Measurements from ENCODE around the gene POU6F2. TPM values are rescaled to one million over a fixed set of nuclear protein-coding genes. Genes with fewer than 3 reads are reported as not detected.

The POU6F2 gene
- total RNA-seq, 4 donors from 2014 or later, result 0.31 to 0.66 TPM; not detected in 2

GRCh38 chr7:39301543-39301942 is 323.8 kb downstream of the POU6F2 start:
- H3K36me3 ChIP-seq, result no peaks in the 10 kb centered on the region
- no peaks in the 10 kb centered on the region for H3K27me3 ChIP-seq
- H3K4me3 ChIP-seq, result no peak overlapping the region
- no peaks in the 10 kb centered on the region for H3K9me3 ChIP-seq
- ATAC-seq, result no peak
- H3K27ac ChIP-seq, result no peak overlapping the region
- TF ChIP-seq EP300 (IDR thresholded peaks at IDR 0.05) (no peak), POLR2A (IDR thresholded peaks at IDR 0.05) (no peak), POLR2AphosphoS5 (IDR thresholded peaks at IDR 0.05) (no peak), CTCF (IDR thresholded peaks at IDR 0.05) (no peak)
- no peaks in the 10 kb centered on the region for H3K4me1 ChIP-seq

GRCh38 chr7:39304178-39304577 is 326.5 kb downstream of the POU6F2 start:
- TF ChIP-seq POLR2AphosphoS5 (IDR thresholded peaks at IDR 0.05) (no peak), CTCF (IDR thresholded peaks at IDR 0.05) (no peak), POLR2A (IDR thresholded peaks at IDR 0.05) (no peak), EP300 (IDR thresholded peaks at IDR 0.05) (no peak)
- no peaks in the 10 kb centered on the region for H3K9me3 ChIP-seq
- 69 to 87% methylated on average over 6 of the region's 6 CpGs for WGBS, 2 donors (ENCODE audit: low coverage in 1 of 2)
- no peak overlapping the region for H3K4me3 ChIP-seq
- H3K36me3 ChIP-seq, result no peaks in the 10 kb centered on the region
- H3K27ac ChIP-seq, result no peak overlapping the region
- H3K4me1 ChIP-seq, result no peaks in the 10 kb centered on the region
- H3K27me3 ChIP-seq, result peaks cover 7% of the 10 kb centered on the region
- ATAC-seq, result no peak

GRCh38 chr7:39304668-39305405 is 327.1 kb downstream of the POU6F2 start:
- peaks cover 7% of the 10 kb centered on the region for H3K27me3 ChIP-seq
- TF ChIP-seq POLR2AphosphoS5 (IDR thresholded peaks at IDR 0.05), result no peak
- TF ChIP-seq POLR2A (IDR thresholded peaks at IDR 0.05), result no peak
- no peak for TF ChIP-seq CTCF (IDR thresholded peaks at IDR 0.05)
- no peak for TF ChIP-seq EP300 (IDR thresholded peaks at IDR 0.05)
- no peak overlapping the region for H3K27ac ChIP-seq
- ATAC-seq, result no peak
- H3K9me3 ChIP-seq, result no peaks in the 10 kb centered on the region
- H3K36me3 ChIP-seq, result no peaks in the 10 kb centered on the region
- H3K4me1 ChIP-seq, result no peaks in the 10 kb centered on the region
- 86 to 88% methylated on average over 2 to 3 of the region's 3 CpGs for WGBS, 2 donors (ENCODE audit: low coverage in 1 of 2)
- no peak overlapping the region for H3K4me3 ChIP-seq

GRCh38 chr7:39306016-39306570 is 328.4 kb downstream of the POU6F2 start:
- H3K36me3 ChIP-seq, result no peaks in the 10 kb centered on the region
- ATAC-seq, result no peak
- no peak overlapping the region for H3K4me3 ChIP-seq
- H3K27me3 ChIP-seq, result peaks cover 11% of the 10 kb centered on the region
- TF ChIP-seq EP300 (IDR thresholded peaks at IDR 0.05) (no peak), POLR2AphosphoS5 (IDR thresholded peaks at IDR 0.05) (no peak), CTCF (IDR thresholded peaks at IDR 0.05) (no peak), POLR2A (IDR thresholded peaks at IDR 0.05) (no peak)
- H3K4me1 ChIP-seq, result no peaks in the 10 kb centered on the region
- no peak overlapping the region for H3K27ac ChIP-seq
- H3K9me3 ChIP-seq, result no peaks in the 10 kb centered on the region
- 47 to 63% methylated on average over 4 to 5 of the region's 5 CpGs for WGBS, 2 donors (ENCODE audit: low coverage in 1 of 2)

GRCh38 chr7:39310699-39311098 is 333.0 kb downstream of the POU6F2 start:
- H3K4me1 ChIP-seq, result no peaks in the 10 kb centered on the region
- H3K27ac ChIP-seq, result no peak overlapping the region
- WGBS, 2 donors (ENCODE audit: low coverage in 1 of 2), result 65 to 67% methylated on average over 1 to 7 of the region's 8 CpGs
- H3K36me3 ChIP-seq, result no peaks in the 10 kb centered on the region
- H3K27me3 ChIP-seq, result peaks cover 11% of the 10 kb centered on the region
- no peak for TF ChIP-seq EP300 (IDR thresholded peaks at IDR 0.05)
- no peak for TF ChIP-seq CTCF (IDR thresholded peaks at IDR 0.05)
- no peak for TF ChIP-seq POLR2AphosphoS5 (IDR thresholded peaks at IDR 0.05)
- TF ChIP-seq POLR2A (IDR thresholded peaks at IDR 0.05), result no peak
- H3K4me3 ChIP-seq, result no peak overlapping the region
- H3K9me3 ChIP-seq, result no peaks in the 10 kb centered on the region
- ATAC-seq, result no peak
